ENCODE data around the gene RNF2. TPM values are rescaled to one million over a fixed set of nuclear protein-coding genes. Genes with fewer than 3 reads are reported as not detected.

RNF2 gene
- total RNA-seq, 1 donor from 2014 or later, result 24.5 TPM

DNA sequence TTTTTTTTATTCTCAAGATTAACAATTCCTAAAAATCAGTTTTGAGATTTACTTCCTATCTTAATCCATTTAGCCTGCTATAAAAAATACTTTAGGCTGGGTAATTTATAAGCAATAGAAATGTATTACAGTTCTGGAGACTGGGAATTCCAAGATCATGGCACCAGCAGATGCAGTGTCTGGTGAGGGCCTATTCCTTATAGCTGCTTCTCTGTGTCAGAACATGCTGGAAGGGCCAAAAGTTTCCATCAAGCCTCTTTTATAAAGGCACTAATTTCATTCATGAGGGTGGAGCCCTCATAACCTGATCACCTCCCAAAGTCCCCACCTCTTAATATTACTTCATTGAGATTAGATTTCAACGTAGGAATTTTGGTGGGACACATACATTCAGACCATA is 41.7 kb downstream of the RNF2 start:
- POLR2A ChIA-PET, result no interaction called here

DNA sequence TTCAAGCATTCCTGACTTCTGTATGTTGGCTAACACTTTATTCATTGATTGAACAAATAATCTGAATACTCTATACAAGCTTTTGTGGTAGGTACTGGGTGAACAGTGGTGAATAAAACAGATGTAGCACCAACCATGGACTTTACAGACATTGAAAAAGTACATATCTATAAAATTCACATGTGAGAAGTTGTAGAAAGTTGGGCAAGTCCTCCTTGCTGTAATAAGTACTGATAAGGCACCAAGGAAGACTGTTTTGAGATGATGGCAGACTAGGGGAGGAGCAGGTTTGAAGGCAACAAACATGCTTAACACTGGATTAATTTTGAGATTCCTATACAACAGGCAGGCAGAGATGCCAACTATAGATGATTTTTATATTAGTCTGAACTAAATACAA is 42.4 kb downstream of the RNF2 start:
- Mint-ChIP-seq H3K27me3 (no peaks in the 10 kb centered on the region), H3K4me3 (no peak overlapping the region), H3K9me3 (no peaks in the 10 kb centered on the region), H3K36me3 (ENCODE audit: low read depth) (peaks cover 51% of the 10 kb centered on the region), H3K27ac (no peak overlapping the region), H3K4me1 (peaks cover 14% of the 10 kb centered on the region)
- TF ChIP-seq, protein P1, sequence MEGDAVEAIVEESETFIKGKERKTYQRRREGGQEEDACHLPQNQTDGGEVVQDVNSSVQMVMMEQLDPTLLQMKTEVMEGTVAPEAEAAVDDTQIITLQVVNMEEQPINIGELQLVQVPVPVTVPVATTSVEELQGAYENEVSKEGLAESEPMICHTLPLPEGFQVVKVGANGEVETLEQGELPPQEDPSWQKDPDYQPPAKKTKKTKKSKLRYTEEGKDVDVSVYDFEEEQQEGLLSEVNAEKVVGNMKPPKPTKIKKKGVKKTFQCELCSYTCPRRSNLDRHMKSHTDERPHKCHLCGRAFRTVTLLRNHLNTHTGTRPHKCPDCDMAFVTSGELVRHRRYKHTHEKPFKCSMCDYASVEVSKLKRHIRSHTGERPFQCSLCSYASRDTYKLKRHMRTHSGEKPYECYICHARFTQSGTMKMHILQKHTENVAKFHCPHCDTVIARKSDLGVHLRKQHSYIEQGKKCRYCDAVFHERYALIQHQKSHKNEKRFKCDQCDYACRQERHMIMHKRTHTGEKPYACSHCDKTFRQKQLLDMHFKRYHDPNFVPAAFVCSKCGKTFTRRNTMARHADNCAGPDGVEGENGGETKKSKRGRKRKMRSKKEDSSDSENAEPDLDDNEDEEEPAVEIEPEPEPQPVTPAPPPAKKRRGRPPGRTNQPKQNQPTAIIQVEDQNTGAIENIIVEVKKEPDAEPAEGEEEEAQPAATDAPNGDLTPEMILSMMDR (IDR thresholded peaks at IDR 0.05), result no peak
- DNase-seq (no peak), ATAC-seq (ENCODE audit: low read depth) (no peak)
- intact Hi-C loops (cut with micrococcal nuclease), result no loop called here
- ChIA-PET POLR2A (no interaction called here), CTCF (interaction anchor here (0.7 kb wide), 1 partner anchor 50 kb away, joined by 3 read pairs; no protein-coding TSS in a partner anchor)

More for the DNA sequence above, 41.7 kb downstream of the RNF2 start:
- H3K36me3 Mint-ChIP-seq (ENCODE audit: low read depth), result peaks cover 48% of the 10 kb centered on the region
- intact Hi-C loops (cut with micrococcal nuclease), result no loop called here
- no peaks in the 10 kb centered on the region for H3K9me3 Mint-ChIP-seq
- no peak for DNase-seq
- no peaks in the 10 kb centered on the region for H3K27me3 Mint-ChIP-seq
- CTCF ChIA-PET, result no interaction called here
- TF ChIP-seq, protein P1 (IDR thresholded peaks at IDR 0.05), result no peak
- no peak overlapping the region for H3K27ac Mint-ChIP-seq
- ATAC-seq (ENCODE audit: low read depth), result no peak
- no peak overlapping the region for H3K4me3 Mint-ChIP-seq
- H3K4me1 Mint-ChIP-seq, result peaks cover 14% of the 10 kb centered on the region

DNA sequence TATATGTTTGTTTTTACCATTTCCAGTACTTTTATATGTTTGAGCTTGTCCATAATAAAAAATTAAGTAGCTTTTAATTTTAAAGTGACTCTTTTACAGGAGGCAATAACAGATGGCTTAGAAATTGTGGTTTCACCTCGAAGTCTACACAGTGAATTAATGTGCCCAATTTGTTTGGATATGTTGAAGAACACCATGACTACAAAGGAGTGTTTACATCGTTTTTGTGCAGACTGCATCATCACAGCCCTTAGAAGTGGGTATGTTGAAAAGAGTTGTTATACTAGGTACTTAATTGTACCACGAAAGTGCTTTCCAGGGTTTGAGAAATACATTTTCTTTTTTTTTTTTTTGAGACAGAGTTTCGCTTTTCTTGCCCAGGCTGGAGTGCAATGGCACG is 46.1 kb downstream of the RNF2 start:
- DNase-seq (no peak), ATAC-seq (ENCODE audit: low read depth) (no peak)
- H3K4me1 Mint-ChIP-seq, result peaks cover 1% of the 10 kb centered on the region
- no peak overlapping the region for H3K4me3 Mint-ChIP-seq
- H3K9me3 Mint-ChIP-seq, result no peaks in the 10 kb centered on the region
- H3K27ac Mint-ChIP-seq, result no peak overlapping the region
- intact Hi-C loops (cut with micrococcal nuclease), result no loop called here
- ChIA-PET CTCF (no interaction called here), POLR2A (no interaction called here)
- TF ChIP-seq, protein P1 (IDR thresholded peaks at IDR 0.05), result no peak
- H3K27me3 Mint-ChIP-seq, result no peaks in the 10 kb centered on the region
- H3K36me3 Mint-ChIP-seq (ENCODE audit: low read depth), result peaks cover 81% of the 10 kb centered on the region

DNA sequence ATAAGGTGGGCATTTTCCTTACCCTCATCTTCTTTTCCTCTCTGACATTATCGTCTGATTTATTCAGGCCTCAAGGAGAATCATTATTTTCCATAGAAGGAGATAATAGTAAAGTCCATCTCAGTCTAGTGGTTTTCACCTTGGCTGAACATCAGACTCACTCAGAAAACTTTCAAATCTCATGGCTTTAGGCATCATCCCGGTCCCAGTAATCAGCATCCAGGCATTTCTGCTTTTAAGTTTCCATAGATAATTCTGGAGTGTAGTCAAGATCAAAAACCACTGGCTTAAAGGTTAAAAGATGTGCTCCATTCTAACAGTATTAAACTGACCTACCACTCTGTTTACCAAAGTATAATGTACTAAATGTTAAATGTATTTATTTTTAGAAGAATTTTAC is 49.4 kb downstream of the RNF2 start:
- ChIA-PET POLR2A (no interaction called here), CTCF (no interaction called here)
- Mint-ChIP-seq H3K4me1 (no peaks in the 10 kb centered on the region), H3K27ac (no peak overlapping the region), H3K9me3 (no peaks in the 10 kb centered on the region), H3K27me3 (no peaks in the 10 kb centered on the region), H3K36me3 (ENCODE audit: low read depth) (peaks cover 80% of the 10 kb centered on the region), H3K4me3 (no peak overlapping the region)
- intact Hi-C loops (cut with micrococcal nuclease), result no loop called here
- DNase-seq (no peak), ATAC-seq (ENCODE audit: low read depth) (no peak)
- TF ChIP-seq, protein P1 (IDR thresholded peaks at IDR 0.05), result no peak

DNA sequence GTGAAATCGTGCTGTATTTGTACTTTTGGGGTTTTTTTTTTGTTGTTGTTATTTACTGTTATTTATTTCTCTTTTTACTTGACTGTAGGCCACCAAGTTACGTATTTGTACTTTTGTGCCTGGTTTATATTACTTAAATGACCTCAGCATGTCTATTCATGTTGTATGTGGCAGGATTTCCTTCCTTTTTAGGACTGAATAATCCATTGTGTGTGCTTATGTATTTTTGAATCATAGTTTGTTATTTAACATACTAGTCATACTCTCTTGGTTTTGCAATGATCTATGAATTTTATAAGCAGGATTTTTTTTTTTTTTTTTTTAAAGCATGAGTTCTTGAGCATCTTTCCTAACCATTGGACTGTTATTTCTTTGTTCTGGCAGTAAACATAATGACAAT is 51.2 kb downstream of the RNF2 start:
- peaks cover 86% of the 10 kb centered on the region for H3K36me3 Mint-ChIP-seq (ENCODE audit: low read depth)

More for the DNA sequence above, 51.2 kb downstream of the RNF2 start:
- TF ChIP-seq, protein P1 (IDR thresholded peaks at IDR 0.05), result no peak
- ATAC-seq (ENCODE audit: low read depth) (no peak), DNase-seq (no peak)
- no peak overlapping the region for H3K27ac Mint-ChIP-seq
- no peak overlapping the region for H3K4me3 Mint-ChIP-seq
- no peaks in the 10 kb centered on the region for H3K9me3 Mint-ChIP-seq
- POLR2A ChIA-PET, result no interaction called here
- CTCF ChIA-PET, result no interaction called here
- no peaks in the 10 kb centered on the region for H3K4me1 Mint-ChIP-seq
- no peaks in the 10 kb centered on the region for H3K27me3 Mint-ChIP-seq
- intact Hi-C loops (cut with micrococcal nuclease), result no loop called here
